Adrenal gland (tissue), 12 donors: Measurements from ENCODE around the gene DCUN1D2. TPM values are rescaled to one million over a fixed set of nuclear protein-coding genes. Genes with fewer than 3 reads are reported as not detected.
A peak's percentile ranks its signal among the peaks of the same experiment; 100 is the strongest.

ENCODE experiments used
- DNase-seq, 7 donors: peaks; one replicate each; pipeline ENCODE4 v3.0.0-alpha.2; 2019 to 2020
- H3K27ac ChIP-seq, 5 donors: fragments of 200-600 bp; sonication (generic) in 4 of 5; 1 replicate in 3 of 5; 2 replicates in 2 of 5; pipeline versions ENCODE4 v1.5.1 to v1.8.0; 2016 to 2020; ENCODE audit warnings: mild to moderate bottlenecking in 1 of 5
- H3K27me3 ChIP-seq: fragments of 200-600 bp; 2 replicates; pipeline ENCODE4 v1.8.0; 2021
- H3K36me3 ChIP-seq, 2 donors: fragments of 200-600 bp; replicated peaks in 1 of 2; 1 replicate in 1 of 2; 2 replicates in 1 of 2; pipeline versions ENCODE4 v1.5.1 to v1.8.0; 2018 to 2022
- H3K4me1 ChIP-seq, 2 donors: fragments of 200-600 bp; replicated peaks in 1 of 2; 1 replicate in 1 of 2; 2 replicates in 1 of 2; pipeline versions ENCODE4 v1.5.1 to v1.8.0; 2018 to 2021
- H3K4me3 ChIP-seq, 4 donors: fragments of 200-600 bp; sonication (generic) in 3 of 4; one replicate each; pipeline ENCODE4 v1.5.1; 2016 to 2018
- H3K9me3 ChIP-seq, 3 donors: fragments of 200-600 bp; sonication (generic) in 1 of 3; replicated peaks in 1 of 3; 1 replicate in 2 of 3; 2 replicates in 1 of 3; pipeline versions ENCODE4 v1.5.1 to v1.8.0; 2016 to 2021
- POLR2A ChIP-seq, 2 donors: fragments of 450-650 bp; IDR thresholded peaks; one replicate each; pipeline ENCODE4 v1.6.1; 2017; ENCODE audit warnings: antibody characterized with exemption in 2 of 2, mild to moderate bottlenecking in 2 of 2, moderate library complexity in 1 of 2
- WGBS, 4 donors: extraction: QIAGEN DNeasy Blood & Tissue Kit in 2 of 4; methylation state at CpG; one replicate each; pipeline versions ENCODE4 v1.1.5 to v1.1.7; 2013 to 2017; 5-methylcytosine and 5-hydroxymethylcytosine counted together
- intact Hi-C, 2 donors: fragments of 100-400 bp; cut with DNase I; formaldehyde crosslinking; loops; one replicate each; pipeline versions ENCODE4 v1.14.1 to v1.15.0; 2022 to 2023
- polyA plus RNA-seq, 3 donors: library from polyadenylated mRNA; stranded (reverse); fragments of 200-250 nt in 2 of 3; fragments of 350-450 nt in 1 of 3; fragmentation: Illumina TruSeq in 1 of 3; extraction: RNeasy Lipid Tissue Mini Kit (QIAGEN cat#74804) in 1 of 3; gene quantifications; one replicate each; pipeline ENCODE4 v1.2.3, GENCODE V29; 2013 to 2014
- total RNA-seq, 9 donors: library from RNA; depleted of rRNA in 4 of 9; stranded (reverse); fragments of >200 nt in 4 of 9; fragments of 120-200 nt in 1 of 9; fragmentation: NEBNext Ultra II Directional in 1 of 9; extraction: Animal tissue kit (Norgen Biotek cat#: 25700) in 1 of 9; gene quantifications; one replicate each; pipeline versions ENCODE4 v1.1.0 to v1.2.4, GENCODE V29; 2013 to 2023
- TF ChIP-seq, protein P1 (sequence below), 6 experiments: fragments of 450-650 bp in 4 of 6; fragments of 200-600 bp in 2 of 6; sonication (generic) in 1 of 6; IDR thresholded peaks; 1 replicate in 5 of 6; 2 replicates in 1 of 6; pipeline versions ENCODE4 v1.5.1 to v1.8.0; 2016 to 2021; ENCODE audit warnings: antibody characterized with exemption in 6 of 6, mild to moderate bottlenecking in 2 of 6, moderate library complexity in 1 of 6
- donor health status: healthy with polysubstance abuse.
- donor health status: Bipolar disorder and iron deficiency.
- donor health status: DM: yes; HTN: yes; CAD: no.
- donor health status: DM: no; HTN: no; CAD: no.
- donor health status: DM: no; HTN: no; CAD: no.
- donor health status: DM: yes; HTN: yes; CAD: no.

Gene DCUN1D2
- total and polyA plus RNA-seq, 12 donors, result 8.1 to 28.0 (median 18.8) TPM

DNA sequence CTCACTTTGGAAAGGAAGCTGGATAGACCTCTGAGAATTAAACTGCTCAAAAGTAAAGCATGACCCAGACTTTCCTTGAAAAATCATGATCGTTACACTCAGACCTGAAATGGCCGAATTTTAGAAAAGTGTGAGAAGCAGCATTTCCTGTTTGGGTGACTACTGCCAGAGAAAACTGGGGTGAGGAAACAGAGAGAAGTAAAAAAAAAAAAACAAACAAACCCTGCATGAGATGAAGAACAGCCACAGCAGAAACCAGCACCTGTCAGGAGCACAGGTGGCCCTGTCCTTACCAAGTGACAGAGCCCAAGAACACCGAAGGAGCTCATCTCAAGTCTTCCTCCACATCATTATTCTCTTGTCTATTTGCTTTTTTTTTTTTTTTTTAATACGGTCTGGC lies 25.2 kb downstream of the DCUN1D2 start:
- WGBS, 4 donors, result 62 to 79% (median 72%) methylated on average over 4 of the region's 4 CpGs
- intact Hi-C loops, result no loop called here
- no peak for DNase-seq
- Histone ChIP-seq H3K4me3 (no peak overlapping the region), H3K4me1 (peaks cover 0 to 4% of the 10 kb centered on the region in 2 donors), H3K9me3 (no peaks in the 10 kb centered on the region), H3K36me3 (peaks cover 0 to 9% of the 10 kb centered on the region in 2 donors), H3K27me3 (no peaks in the 10 kb centered on the region), H3K27ac (no peak overlapping the region)
- TF ChIP-seq, protein P1, sequence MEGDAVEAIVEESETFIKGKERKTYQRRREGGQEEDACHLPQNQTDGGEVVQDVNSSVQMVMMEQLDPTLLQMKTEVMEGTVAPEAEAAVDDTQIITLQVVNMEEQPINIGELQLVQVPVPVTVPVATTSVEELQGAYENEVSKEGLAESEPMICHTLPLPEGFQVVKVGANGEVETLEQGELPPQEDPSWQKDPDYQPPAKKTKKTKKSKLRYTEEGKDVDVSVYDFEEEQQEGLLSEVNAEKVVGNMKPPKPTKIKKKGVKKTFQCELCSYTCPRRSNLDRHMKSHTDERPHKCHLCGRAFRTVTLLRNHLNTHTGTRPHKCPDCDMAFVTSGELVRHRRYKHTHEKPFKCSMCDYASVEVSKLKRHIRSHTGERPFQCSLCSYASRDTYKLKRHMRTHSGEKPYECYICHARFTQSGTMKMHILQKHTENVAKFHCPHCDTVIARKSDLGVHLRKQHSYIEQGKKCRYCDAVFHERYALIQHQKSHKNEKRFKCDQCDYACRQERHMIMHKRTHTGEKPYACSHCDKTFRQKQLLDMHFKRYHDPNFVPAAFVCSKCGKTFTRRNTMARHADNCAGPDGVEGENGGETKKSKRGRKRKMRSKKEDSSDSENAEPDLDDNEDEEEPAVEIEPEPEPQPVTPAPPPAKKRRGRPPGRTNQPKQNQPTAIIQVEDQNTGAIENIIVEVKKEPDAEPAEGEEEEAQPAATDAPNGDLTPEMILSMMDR (IDR thresholded peaks at IDR 0.05), result no peak
- TF ChIP-seq POLR2A (IDR thresholded peaks at IDR 0.05), result no peak

DNA sequence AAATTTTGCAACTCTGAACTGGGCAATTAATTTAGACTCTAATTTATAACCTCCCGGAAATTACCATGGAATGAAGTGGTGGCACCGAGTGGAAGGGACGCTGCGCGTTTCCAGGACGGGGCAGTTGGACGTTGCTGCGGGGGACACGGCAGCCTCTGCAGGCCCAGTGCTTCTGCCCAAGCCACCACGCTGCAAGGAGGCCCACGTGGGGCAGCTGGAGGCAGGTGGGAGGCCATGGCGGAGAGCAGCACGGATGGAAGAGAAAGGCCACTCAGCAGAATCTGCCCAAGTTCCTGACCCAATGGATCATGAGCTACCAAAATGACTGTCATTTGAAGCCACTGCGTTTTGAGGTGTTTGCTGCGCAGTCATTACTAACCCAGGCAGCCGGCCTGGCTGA lies 26.0 kb downstream of the DCUN1D2 start:
- Histone ChIP-seq H3K36me3 (peaks cover 0 to 17% of the 10 kb centered on the region in 2 donors), H3K9me3 (no peaks in the 10 kb centered on the region), H3K4me3 (no peak overlapping the region), H3K4me1 (peaks cover 0 to 4% of the 10 kb centered on the region in 2 donors), H3K27me3 (no peaks in the 10 kb centered on the region), H3K27ac (no peak overlapping the region)
- peak in 1 of 7 donors; percentile 13 for DNase-seq
- 90 to 94% (median 92%) methylated on average over 12 to 16 of the region's 16 CpGs for WGBS, 4 donors
- TF ChIP-seq, protein P1 (IDR thresholded peaks at IDR 0.05), result no peak
- no peak for TF ChIP-seq POLR2A (IDR thresholded peaks at IDR 0.05)
- intact Hi-C loops, result no loop called here

DNA sequence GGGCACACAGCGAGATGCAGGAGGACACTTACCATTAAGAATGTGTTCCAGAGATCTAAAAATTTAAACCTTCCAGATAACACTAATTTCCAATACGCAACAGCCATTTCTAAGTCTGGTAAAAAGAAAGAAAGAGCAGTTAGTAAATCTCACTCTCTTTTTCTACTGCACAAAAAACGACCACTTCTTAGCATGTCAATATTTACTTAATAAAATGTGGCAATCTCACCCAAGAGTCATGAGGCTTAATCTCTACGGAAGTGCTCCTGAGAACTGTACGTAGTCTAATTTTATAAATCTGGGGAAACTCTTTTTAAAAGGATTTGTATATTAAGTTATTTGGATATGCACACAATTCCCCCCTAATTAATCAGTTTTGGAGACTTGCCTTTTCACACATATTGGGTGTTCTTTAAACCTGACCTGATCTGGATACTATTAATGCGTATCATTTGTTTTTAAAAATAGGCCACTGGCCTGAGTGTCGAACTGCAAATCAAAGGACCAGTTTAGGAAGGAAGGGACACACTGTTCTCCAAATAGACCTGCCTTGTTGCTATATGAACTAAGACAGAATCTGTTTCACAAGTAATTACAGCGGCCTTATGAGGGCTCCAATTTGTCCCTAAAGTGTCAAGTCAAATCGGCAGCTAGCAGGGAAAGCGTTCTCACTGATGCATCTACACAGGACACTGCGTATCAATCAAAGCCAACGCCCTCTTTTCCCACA lies 29.3 kb downstream of the DCUN1D2 start:
- Histone ChIP-seq H3K27ac (no peak overlapping the region), H3K4me1 (peaks cover 0 to 4% of the 10 kb centered on the region in 2 donors), H3K9me3 (no peaks in the 10 kb centered on the region), H3K27me3 (no peaks in the 10 kb centered on the region), H3K36me3 (peaks cover 0 to 46% of the 10 kb centered on the region in 2 donors), H3K4me3 (no peak overlapping the region)
- WGBS, 4 donors, result 90 to 93% (median 93%) methylated on average over 12 of the region's 12 CpGs
- DNase-seq, result no peak
- intact Hi-C loops, result no loop called here
- TF ChIP-seq, protein P1 (IDR thresholded peaks at IDR 0.05), result no peak
- no peak for TF ChIP-seq POLR2A (IDR thresholded peaks at IDR 0.05)

DNA sequence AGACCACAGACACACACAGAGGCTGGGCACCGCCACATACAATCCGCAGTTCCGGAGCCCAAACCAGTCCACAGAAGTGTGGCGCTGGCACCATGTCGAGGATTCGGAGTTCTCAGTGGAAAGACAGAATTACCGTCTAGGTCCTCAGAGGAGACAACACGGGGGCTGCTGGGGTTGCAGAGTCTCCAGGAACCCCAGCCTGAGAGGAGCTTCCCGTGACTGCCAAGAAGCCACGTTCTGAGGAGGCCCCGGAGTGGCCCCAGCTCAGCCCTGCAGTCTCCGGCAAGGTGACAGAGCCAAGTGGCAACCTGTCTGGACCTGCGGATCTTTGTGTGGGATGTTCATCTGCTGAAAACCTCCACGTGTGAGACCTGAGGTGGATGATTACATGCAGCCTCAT lies 29.9 kb downstream of the DCUN1D2 start:
- WGBS, 4 donors, result 88 to 95% (median 93%) methylated on average over 7 to 14 of the region's 14 CpGs
- TF ChIP-seq, protein P1 (IDR thresholded peaks at IDR 0.05), result no peak
- TF ChIP-seq POLR2A (IDR thresholded peaks at IDR 0.05), result no peak
- no peak overlapping the region for H3K4me3 ChIP-seq
- DNase-seq, result no peak
- no peaks in the 10 kb centered on the region for H3K27me3 ChIP-seq
- peaks cover 0 to 4% of the 10 kb centered on the region in 2 donors for H3K4me1 ChIP-seq
- peaks cover 0 to 52% of the 10 kb centered on the region in 2 donors for H3K36me3 ChIP-seq
- intact Hi-C loops, result no loop called here
- no peaks in the 10 kb centered on the region for H3K9me3 ChIP-seq
- H3K27ac ChIP-seq, result no peak overlapping the region
